ENCODE data around the gene SRBD1. TPM values are rescaled to one million over a fixed set of nuclear protein-coding genes. Genes with fewer than 3 reads are reported as not detected.

Gene SRBD1
- total RNA-seq, 1 experiment from 2014 or later, result 19.8 TPM

GRCh38 chr2:45422921-45423320 is 188.1 kb downstream of the SRBD1 start:
- Histone ChIP-seq H3K27ac (ENCODE audit: low read length) (no peak overlapping the region), H3K4me3 (ENCODE audit: low read length) (no peak overlapping the region), H3K9ac (ENCODE audit: low read length) (no peak overlapping the region), H3F3A (ENCODE audit: low read length, unreplicated experiment) (no peaks in the 10 kb centered on the region), H2AFZ (ENCODE audit: low read length) (no peak overlapping the region), H3K9me3 (ENCODE audit: low read length) (no peaks in the 10 kb centered on the region), H3K79me2 (ENCODE audit: low read length) (no peaks in the 10 kb centered on the region), H3K27me3 (ENCODE audit: low read length) (no peaks in the 10 kb centered on the region), H3K4me1 (ENCODE audit: insufficient read depth, low read length) (no peaks in the 10 kb centered on the region), H4K20me1 (ENCODE audit: low read length) (no peaks in the 10 kb centered on the region), H3K4me2 (ENCODE audit: low read length) (no peak overlapping the region), H3K9me2 (replicated peaks; ENCODE audit: low read length) (no peaks in the 10 kb centered on the region), H3K36me3 (ENCODE audit: low read depth, low read length) (peaks cover 4% of the 10 kb centered on the region; the same call in 1 of the 2 replicates)
- no peak for DNase-seq
- intact Hi-C loops (cut with micrococcal nuclease), result loop anchor here (5.0 kb wide), 1 partner anchor 91 kb away; no protein-coding TSS in a partner anchor
- TF ChIP-seq, protein P1, sequence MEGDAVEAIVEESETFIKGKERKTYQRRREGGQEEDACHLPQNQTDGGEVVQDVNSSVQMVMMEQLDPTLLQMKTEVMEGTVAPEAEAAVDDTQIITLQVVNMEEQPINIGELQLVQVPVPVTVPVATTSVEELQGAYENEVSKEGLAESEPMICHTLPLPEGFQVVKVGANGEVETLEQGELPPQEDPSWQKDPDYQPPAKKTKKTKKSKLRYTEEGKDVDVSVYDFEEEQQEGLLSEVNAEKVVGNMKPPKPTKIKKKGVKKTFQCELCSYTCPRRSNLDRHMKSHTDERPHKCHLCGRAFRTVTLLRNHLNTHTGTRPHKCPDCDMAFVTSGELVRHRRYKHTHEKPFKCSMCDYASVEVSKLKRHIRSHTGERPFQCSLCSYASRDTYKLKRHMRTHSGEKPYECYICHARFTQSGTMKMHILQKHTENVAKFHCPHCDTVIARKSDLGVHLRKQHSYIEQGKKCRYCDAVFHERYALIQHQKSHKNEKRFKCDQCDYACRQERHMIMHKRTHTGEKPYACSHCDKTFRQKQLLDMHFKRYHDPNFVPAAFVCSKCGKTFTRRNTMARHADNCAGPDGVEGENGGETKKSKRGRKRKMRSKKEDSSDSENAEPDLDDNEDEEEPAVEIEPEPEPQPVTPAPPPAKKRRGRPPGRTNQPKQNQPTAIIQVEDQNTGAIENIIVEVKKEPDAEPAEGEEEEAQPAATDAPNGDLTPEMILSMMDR (conservative IDR thresholded peaks at IDR 0.05; ENCODE audit: low read depth, low read length), result no peak
- no peak for TF ChIP-seq EZH2 (IDR thresholded peaks at IDR 0.05; ENCODE audit: low read length, unreplicated experiment)
- TF ChIP-seq EZH2phosphoT487 (IDR thresholded peaks at IDR 0.05; ENCODE audit: borderline replicate concordance, low read length), result no peak
- no peak for ATAC-seq
- BruUV-seq (replicated peaks), result no TSS peak
- ChIA-PET POLR2A (ENCODE audit: unreplicated experiment) (interaction anchor here (0.7 kb wide), 1 partner anchor 144 kb away, joined by 3 read pairs; no protein-coding TSS in a partner anchor), CTCF (no interaction called here)

GRCh38 chr2:45418532-45418931 is 192.5 kb downstream of the SRBD1 start:
- no peak overlapping the region for H3K4me2 ChIP-seq (ENCODE audit: low read length)
- H4K20me1 ChIP-seq (ENCODE audit: low read length), result no peaks in the 10 kb centered on the region
- no peak overlapping the region for H3K27ac ChIP-seq (ENCODE audit: low read length)
- TF ChIP-seq, protein P1 (conservative IDR thresholded peaks at IDR 0.05; ENCODE audit: low read depth, low read length), result no peak
- H2AFZ ChIP-seq (ENCODE audit: low read length), result no peak overlapping the region
- H3K9ac ChIP-seq (ENCODE audit: low read length), result no peak overlapping the region
- intact Hi-C loops (cut with micrococcal nuclease), result no loop called here
- H3K36me3 ChIP-seq (ENCODE audit: low read depth, low read length), result peaks cover 6% of the 10 kb centered on the region; the same call in 1 of the 2 replicates
- no peaks in the 10 kb centered on the region for H3K4me1 ChIP-seq (ENCODE audit: insufficient read depth, low read length)
- H3K79me2 ChIP-seq (ENCODE audit: low read length), result no peaks in the 10 kb centered on the region
- POLR2A ChIA-PET (ENCODE audit: unreplicated experiment), result no interaction called here
- ATAC-seq, result no peak
- H3K9me2 ChIP-seq (replicated peaks; ENCODE audit: low read length), result no peaks in the 10 kb centered on the region
- BruUV-seq (replicated peaks), result no TSS peak
- DNase-seq, result no peak
- CTCF ChIA-PET, result no interaction called here
- no peaks in the 10 kb centered on the region for H3K27me3 ChIP-seq (ENCODE audit: low read length)
- H3F3A ChIP-seq (ENCODE audit: low read length, unreplicated experiment), result no peaks in the 10 kb centered on the region
- no peak overlapping the region for H3K4me3 ChIP-seq (ENCODE audit: low read length)
- no peaks in the 10 kb centered on the region for H3K9me3 ChIP-seq (ENCODE audit: low read length)

DNA sequence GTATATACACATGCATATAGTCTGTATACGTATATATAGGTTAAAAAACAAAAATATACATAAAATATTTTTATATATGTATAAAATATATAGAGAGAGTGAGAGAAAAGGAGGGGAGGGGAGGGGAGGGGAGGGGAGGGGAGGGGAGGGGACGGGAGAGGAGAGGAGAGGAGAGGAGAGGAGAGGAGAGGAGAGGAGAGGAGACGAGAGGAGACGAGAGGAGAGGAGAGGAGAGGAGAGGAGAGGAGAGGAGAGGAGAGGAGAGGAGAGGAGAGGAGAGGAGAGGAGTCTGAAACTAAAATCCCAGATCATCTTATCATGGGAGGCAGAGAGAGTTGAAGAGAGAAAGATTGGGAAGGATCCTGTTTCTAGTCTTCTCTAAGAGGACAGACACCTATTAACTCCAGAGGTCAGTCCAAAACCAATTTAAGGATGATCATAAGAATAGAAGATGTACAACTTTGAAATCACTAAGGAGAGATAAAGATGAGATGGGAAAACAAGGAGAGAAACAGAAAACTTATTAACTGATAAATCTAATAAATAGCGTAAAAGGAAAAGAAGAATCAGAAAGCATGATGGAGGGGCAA is 195.4 kb downstream of the SRBD1 start:
- DNase-seq (no peak), ATAC-seq (no peak)
- TF ChIP-seq, protein P1 (conservative IDR thresholded peaks at IDR 0.05; ENCODE audit: low read depth, low read length), result no peak
- TF ChIP-seq EZH2phosphoT487 (IDR thresholded peaks at IDR 0.05; ENCODE audit: borderline replicate concordance, low read length) (no peak), EZH2 (IDR thresholded peaks at IDR 0.05; ENCODE audit: low read length, unreplicated experiment) (no peak)
- no peak overlapping the region for H3K4me3 ChIP-seq (ENCODE audit: low read length)
- ChIA-PET POLR2A (ENCODE audit: unreplicated experiment) (no interaction called here), CTCF (no interaction called here)
- H2AFZ ChIP-seq (ENCODE audit: low read length), result no peak overlapping the region
- H3K9me2 ChIP-seq (replicated peaks; ENCODE audit: low read length), result no peaks in the 10 kb centered on the region
- no peak overlapping the region for H3K27ac ChIP-seq (ENCODE audit: low read length)
- intact Hi-C loops (cut with micrococcal nuclease), result no loop called here
- BruUV-seq (replicated peaks), result no TSS peak
- no peaks in the 10 kb centered on the region for H3K9me3 ChIP-seq (ENCODE audit: low read length)
- no peak overlapping the region for H3K4me2 ChIP-seq (ENCODE audit: low read length)
- H4K20me1 ChIP-seq (ENCODE audit: low read length), result no peaks in the 10 kb centered on the region
- H3K4me1 ChIP-seq (ENCODE audit: insufficient read depth, low read length), result no peaks in the 10 kb centered on the region
- no peaks in the 10 kb centered on the region for H3F3A ChIP-seq (ENCODE audit: low read length, unreplicated experiment)
- no peak overlapping the region for H3K9ac ChIP-seq (ENCODE audit: low read length)
- peaks cover 10% of the 10 kb centered on the region for H3K36me3 ChIP-seq (ENCODE audit: low read depth, low read length)
- no peaks in the 10 kb centered on the region for H3K27me3 ChIP-seq (ENCODE audit: low read length)
- no peaks in the 10 kb centered on the region for H3K79me2 ChIP-seq (ENCODE audit: low read length)

Data from PC-3 (cell line).